ENCODE results near the gene BBS9. TPM values are rescaled to one million over a fixed set of nuclear protein-coding genes. Genes with fewer than 3 reads are reported as not detected.
"Not testable (repeated sequence)": the region's sequence is repeated elsewhere in the genome, so short reads cannot be mapped to it uniquely, and the experiment has no call there.

BBS9 gene
- total and polyA plus RNA-seq, 5 donors: 4.5 to 18.1 (median 13.6) TPM

DNA sequence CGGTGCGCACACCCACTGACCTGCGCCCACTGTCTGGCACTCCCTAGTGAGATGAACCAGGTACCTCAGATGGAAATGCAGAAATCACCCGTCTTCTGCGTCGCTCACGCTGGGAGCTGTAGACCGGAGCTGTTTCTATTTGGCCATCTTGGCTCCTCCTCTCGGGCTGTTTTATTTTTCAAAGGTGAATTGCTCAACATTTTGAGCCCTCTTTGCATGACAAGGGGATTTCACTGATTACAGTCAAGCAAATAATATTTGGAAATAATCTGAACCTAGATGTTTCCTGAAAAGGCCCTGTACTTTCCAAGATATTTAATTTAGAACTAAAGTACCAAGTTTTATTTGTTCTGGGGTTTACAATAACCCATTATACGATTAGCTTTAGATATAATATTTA is 398.2 kb downstream of the BBS9 start:
- ATAC-seq; H3K27me3 ChIP-seq (ENCODE audit: control insufficient read depth, insufficient read depth); H3K4me3 ChIP-seq (ENCODE audit: low read length); intact Hi-C loops (cut with DNase I); H3K4me1 ChIP-seq (ENCODE audit: control insufficient read depth, insufficient read depth, low read length); H3K9me3 ChIP-seq (ENCODE audit: control insufficient read depth, low read length); DNase-seq; H3K27ac ChIP-seq (ENCODE audit: low read length): not testable (repeated sequence)
- 95% methylated on average over 10 of the region's 10 CpGs for WGBS

DNA sequence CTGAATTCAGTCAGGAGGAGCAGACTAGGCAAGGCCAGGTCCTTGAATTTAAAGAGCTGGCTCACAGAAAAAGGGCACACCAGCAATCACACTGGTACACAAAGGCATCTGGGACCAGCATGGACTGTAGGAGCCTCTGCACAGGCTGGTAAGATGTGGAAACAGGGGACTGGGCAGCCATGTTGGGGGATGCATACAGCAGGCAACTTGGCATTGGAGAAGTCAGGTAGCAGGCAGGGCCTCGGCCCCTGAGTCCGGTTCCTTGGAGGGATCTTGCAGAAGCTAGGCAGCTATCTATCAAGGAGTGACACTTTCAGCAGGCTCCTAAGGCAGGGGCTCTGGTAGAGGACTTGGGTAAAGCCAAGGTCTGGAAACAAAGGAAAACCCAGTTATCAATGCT is 399.7 kb downstream of the BBS9 start:
- Histone ChIP-seq H3K27ac (ENCODE audit: low read length) (no peak overlapping the region), H3K4me1 (ENCODE audit: control insufficient read depth, insufficient read depth, low read length) (no peaks in the 10 kb centered on the region), H3K4me3 (ENCODE audit: low read length) (no peak overlapping the region), H3K27me3 (ENCODE audit: control insufficient read depth, insufficient read depth) (no peaks in the 10 kb centered on the region), H3K9me3 (ENCODE audit: control insufficient read depth, low read length) (no peaks in the 10 kb centered on the region)
- ATAC-seq (no peak), DNase-seq (no peak)
- intact Hi-C loops (cut with DNase I): no loop called here
- WGBS: 100% methylated on average over 2 of the region's 2 CpGs

DNA sequence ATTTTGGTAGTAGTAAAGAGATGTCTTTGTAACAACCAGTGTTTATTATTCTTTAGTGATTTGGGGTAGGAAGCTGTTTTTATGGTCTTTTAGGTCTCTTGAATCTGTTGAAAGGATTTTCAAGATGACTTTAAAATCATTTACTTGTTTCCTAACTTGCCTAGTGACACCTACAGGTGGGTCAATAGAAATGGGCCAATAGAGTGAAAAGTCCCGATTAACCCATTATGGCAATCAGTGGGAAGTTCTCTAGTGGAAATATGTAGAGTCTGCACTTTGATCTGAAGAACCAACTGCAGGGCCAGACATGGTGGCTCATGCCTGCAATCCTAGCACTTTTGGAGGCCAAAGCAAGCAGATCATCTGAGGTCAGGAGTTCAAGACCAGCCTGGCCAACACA is 401.3 kb downstream of the BBS9 start:
- no peaks in the 10 kb centered on the region for H3K9me3 ChIP-seq (ENCODE audit: control insufficient read depth, low read length)
- no peak for ATAC-seq
- no peak overlapping the region for H3K27ac ChIP-seq (ENCODE audit: low read length)
- H3K27me3 ChIP-seq (ENCODE audit: control insufficient read depth, insufficient read depth): no peaks in the 10 kb centered on the region
- no peaks in the 10 kb centered on the region for H3K4me1 ChIP-seq (ENCODE audit: control insufficient read depth, insufficient read depth, low read length)
- intact Hi-C loops (cut with DNase I): no loop called here
- no peak for DNase-seq
- 94% methylated on average over 1 of the region's 1 CpG for WGBS
- H3K4me3 ChIP-seq (ENCODE audit: low read length): no peak overlapping the region

DNA sequence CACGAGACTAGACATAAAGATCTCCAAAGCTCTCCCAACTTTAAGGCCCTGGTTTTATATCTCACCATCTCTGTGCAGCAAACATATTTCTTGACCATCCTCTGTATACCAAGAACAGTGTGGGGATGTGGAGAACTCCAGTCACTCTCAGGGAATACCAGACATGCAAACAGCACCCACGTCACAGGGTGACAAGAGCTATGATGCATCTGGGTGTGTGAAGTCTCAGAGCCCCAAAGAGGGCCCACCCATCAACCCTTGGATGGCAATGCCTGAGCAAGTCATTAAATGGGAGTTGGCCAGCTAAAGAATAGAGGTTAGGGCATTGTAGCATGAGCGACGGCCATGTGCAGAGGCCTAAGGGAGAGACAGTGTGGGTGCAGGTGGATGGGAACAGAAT is 402.5 kb downstream of the BBS9 start:
- H3K27me3 ChIP-seq (ENCODE audit: control insufficient read depth, insufficient read depth): no peaks in the 10 kb centered on the region
- ATAC-seq (no peak), DNase-seq (no peak)
- 98% methylated on average over 4 of the region's 4 CpGs for WGBS
- H3K27ac ChIP-seq (ENCODE audit: low read length): no peak overlapping the region
- intact Hi-C loops (cut with DNase I): no loop called here
- H3K9me3 ChIP-seq (ENCODE audit: control insufficient read depth, low read length): no peaks in the 10 kb centered on the region
- no peak overlapping the region for H3K4me3 ChIP-seq (ENCODE audit: low read length)
- no peaks in the 10 kb centered on the region for H3K4me1 ChIP-seq (ENCODE audit: control insufficient read depth, insufficient read depth, low read length)

DNA sequence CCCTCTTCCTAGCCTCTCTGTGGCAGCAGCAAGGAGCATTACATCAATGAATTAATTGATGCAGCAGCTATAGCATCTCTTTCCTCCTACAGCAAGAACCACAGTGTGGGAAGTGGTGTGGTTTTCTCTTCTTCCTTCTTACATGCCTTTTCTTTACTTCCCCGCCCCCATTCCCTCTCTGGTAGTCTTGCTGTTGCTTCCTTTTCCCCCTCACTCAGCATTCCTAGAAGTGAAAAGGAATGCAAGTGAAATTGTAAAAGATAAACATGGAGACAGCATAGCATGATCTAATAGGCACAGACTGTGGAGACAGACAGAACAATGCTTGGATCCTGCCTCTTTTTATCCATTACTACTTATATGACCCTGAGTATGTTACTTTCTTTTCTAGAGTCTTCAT is 405.5 kb downstream of the BBS9 start:
- intact Hi-C loops (cut with DNase I): no loop called here
- no peak for ATAC-seq
- Histone ChIP-seq H3K27ac (ENCODE audit: low read length) (no peak overlapping the region), H3K4me1 (ENCODE audit: control insufficient read depth, insufficient read depth, low read length) (no peaks in the 10 kb centered on the region), H3K9me3 (ENCODE audit: control insufficient read depth, low read length) (no peaks in the 10 kb centered on the region), H3K27me3 (ENCODE audit: control insufficient read depth, insufficient read depth) (no peaks in the 10 kb centered on the region), H3K4me3 (ENCODE audit: low read length) (no peak overlapping the region)
- 71% methylated on average over 1 of the region's 1 CpG for WGBS
- DNase-seq: no peak

DNA sequence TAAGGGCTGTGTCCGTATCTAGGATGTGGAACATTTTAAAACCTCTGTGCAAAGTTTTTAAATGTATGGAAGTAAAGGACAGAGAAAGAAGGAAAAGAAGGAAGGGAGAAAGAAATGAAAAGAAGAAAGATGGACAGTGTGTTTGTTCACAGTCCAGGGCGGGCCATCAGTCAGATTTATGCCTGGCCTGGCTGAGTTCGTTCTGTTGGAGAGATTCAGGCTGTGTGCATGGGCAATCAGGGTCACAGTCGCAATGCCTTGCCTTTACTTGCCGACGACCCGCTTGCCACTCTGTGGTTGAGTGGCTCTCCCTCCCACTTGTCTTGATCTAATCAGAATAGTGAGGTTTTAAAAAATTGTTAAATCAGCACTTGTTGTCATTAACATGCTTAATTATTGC is 406.6 kb downstream of the BBS9 start:
- H3K4me3 ChIP-seq (ENCODE audit: low read length): no peak overlapping the region
- DNase-seq (no peak), ATAC-seq (no peak)
- H3K27ac ChIP-seq (ENCODE audit: low read length): no peak overlapping the region
- no peaks in the 10 kb centered on the region for H3K9me3 ChIP-seq (ENCODE audit: control insufficient read depth, low read length)
- no peaks in the 10 kb centered on the region for H3K4me1 ChIP-seq (ENCODE audit: control insufficient read depth, insufficient read depth, low read length)
- intact Hi-C loops (cut with DNase I): no loop called here
- WGBS: 91% methylated on average over 7 of the region's 7 CpGs
- H3K27me3 ChIP-seq (ENCODE audit: control insufficient read depth, insufficient read depth): no peaks in the 10 kb centered on the region

DNA sequence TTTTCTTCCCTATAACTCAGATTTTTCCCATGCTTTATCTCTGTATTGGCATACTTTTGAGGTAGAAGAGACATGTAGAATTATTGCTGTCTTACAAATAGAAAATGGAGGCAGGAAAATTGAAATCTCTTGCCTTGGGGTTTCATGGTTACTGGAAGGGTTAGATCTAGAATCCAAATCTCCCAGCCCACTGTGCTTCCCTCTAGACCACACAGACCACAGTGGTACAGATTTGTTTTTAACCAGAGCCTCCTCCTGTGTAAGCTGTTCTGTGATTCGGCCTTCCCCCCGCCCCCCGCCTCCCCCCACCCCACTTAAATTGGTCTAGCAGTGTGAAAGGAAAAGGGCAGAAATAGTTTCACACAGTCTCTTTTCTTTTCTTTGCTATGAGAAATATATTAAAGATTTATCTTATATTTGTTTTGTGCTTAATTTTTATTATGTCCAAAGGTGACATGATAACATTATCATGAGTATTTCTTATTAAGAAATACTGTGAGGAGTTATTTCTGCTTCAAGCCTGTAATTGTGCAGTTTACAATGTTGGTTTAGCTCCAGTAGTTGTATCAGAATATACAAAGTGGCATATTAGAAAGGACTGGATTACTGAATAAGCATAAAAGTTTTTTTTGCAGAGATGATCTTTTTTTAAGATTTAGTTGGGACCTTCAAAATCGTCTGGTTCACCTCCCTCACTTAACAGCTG is 407.2 kb downstream of the BBS9 start:
- no peak overlapping the region for H3K27ac ChIP-seq (ENCODE audit: low read length)
- no peaks in the 10 kb centered on the region for H3K9me3 ChIP-seq (ENCODE audit: control insufficient read depth, low read length)
- WGBS: 46% methylated on average over 4 of the region's 4 CpGs
- intact Hi-C loops (cut with DNase I): no loop called here
- no peaks in the 10 kb centered on the region for H3K4me1 ChIP-seq (ENCODE audit: control insufficient read depth, insufficient read depth, low read length)
- no peak overlapping the region for H3K4me3 ChIP-seq (ENCODE audit: low read length)
- H3K27me3 ChIP-seq (ENCODE audit: control insufficient read depth, insufficient read depth): no peaks in the 10 kb centered on the region
- DNase-seq (no peak), ATAC-seq (no peak)

DNA sequence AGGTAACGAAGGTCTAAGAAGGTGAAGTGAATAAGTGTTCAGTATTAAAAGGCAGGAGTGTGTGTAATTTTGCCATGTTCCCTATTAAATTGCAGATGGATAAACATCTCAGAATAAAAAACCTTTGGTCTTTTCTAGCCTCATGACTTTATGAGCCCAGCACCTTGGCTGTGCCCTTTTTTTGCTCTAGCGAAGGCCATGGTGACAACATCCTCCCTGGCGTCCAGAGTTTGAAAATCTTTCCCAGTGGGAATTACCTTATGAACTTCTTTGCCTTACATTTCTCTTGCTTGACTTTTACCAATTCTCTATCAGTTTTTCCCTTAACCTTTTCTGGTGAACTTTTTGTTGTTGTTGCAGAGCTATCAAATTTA is 407.7 kb downstream of the BBS9 start:
- DNase-seq (no peak), ATAC-seq (no peak)
- 78% methylated on average over 3 of the region's 3 CpGs for WGBS
- Histone ChIP-seq H3K27ac (ENCODE audit: low read length) (no peak overlapping the region), H3K4me1 (ENCODE audit: control insufficient read depth, insufficient read depth, low read length) (no peaks in the 10 kb centered on the region), H3K27me3 (ENCODE audit: control insufficient read depth, insufficient read depth) (no peaks in the 10 kb centered on the region), H3K4me3 (ENCODE audit: low read length) (no peak overlapping the region), H3K9me3 (ENCODE audit: control insufficient read depth, low read length) (no peaks in the 10 kb centered on the region)
- intact Hi-C loops (cut with DNase I): no loop called here

DNA sequence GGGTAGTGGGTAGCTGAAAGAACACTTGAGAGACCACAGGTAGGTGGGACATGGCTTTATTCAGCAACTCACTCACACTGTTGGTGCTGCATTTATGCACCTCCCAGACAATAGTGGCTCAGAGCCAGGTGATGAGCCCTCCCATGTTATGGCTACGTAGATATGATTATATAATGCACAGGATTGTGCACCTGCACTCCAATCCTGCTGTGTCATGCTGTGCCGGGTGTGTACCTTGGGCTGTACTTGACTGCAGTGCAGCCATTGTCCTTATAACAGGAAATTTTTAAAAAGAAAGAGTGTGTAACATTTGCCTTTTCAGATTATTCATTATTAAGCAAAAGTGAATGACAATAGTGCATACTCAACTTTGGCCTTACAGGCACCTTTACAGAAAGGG is 409.8 kb downstream of the BBS9 start:
- WGBS: 93% methylated on average over 2 of the region's 2 CpGs
- intact Hi-C loops (cut with DNase I): no loop called here
- no peak for ATAC-seq
- no peaks in the 10 kb centered on the region for H3K4me1 ChIP-seq (ENCODE audit: control insufficient read depth, insufficient read depth, low read length)
- no peak overlapping the region for H3K27ac ChIP-seq (ENCODE audit: low read length)
- DNase-seq: no peak
- no peak overlapping the region for H3K4me3 ChIP-seq (ENCODE audit: low read length)
- H3K27me3 ChIP-seq (ENCODE audit: control insufficient read depth, insufficient read depth): no peaks in the 10 kb centered on the region
- no peaks in the 10 kb centered on the region for H3K9me3 ChIP-seq (ENCODE audit: control insufficient read depth, low read length)

DNA sequence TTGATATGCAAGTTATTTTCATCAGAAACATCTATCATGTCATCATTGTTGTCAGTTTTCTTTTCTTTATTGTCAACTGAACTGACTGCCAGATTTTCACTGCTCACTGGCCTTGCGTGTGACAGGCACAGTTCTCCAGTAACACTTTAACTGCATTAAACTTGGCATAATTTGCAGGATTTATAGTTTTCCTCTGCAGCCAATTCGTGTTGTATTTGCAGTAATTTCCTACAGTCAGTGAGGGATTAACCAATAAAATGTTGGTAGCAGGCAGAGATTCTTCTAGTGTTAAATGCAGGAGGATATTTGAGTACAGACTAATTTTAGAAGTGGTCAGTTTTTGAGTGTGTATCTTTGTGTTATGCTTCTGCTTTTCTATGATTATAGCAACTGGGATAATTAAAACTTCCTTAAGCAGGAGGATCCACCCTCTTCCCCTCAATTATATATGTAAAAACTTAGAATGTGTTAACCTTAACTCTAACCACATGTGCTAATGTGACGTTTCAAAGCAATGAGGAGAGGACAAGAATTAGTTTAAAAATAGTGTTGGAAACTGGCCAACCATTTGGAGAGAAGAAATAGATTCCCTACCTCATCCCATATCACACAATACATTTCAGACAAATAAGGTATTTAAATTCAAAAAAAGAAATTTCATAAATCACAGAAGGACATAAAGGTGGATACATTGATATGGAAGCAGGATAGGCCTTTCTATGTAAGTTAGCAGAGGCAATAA is 410.5 kb downstream of the BBS9 start:
- Histone ChIP-seq H3K27me3 (ENCODE audit: control insufficient read depth, insufficient read depth) (no peaks in the 10 kb centered on the region), H3K4me1 (ENCODE audit: control insufficient read depth, insufficient read depth, low read length) (peaks cover under 1% of the 10 kb centered on the region), H3K4me3 (ENCODE audit: low read length) (no peak overlapping the region), H3K9me3 (ENCODE audit: control insufficient read depth, low read length) (no peaks in the 10 kb centered on the region), H3K27ac (ENCODE audit: low read length) (no peak overlapping the region)
- WGBS: 55% methylated on average over 3 of the region's 3 CpGs
- no peak for ATAC-seq
- DNase-seq: no peak
- intact Hi-C loops (cut with DNase I): no loop called here

DNA sequence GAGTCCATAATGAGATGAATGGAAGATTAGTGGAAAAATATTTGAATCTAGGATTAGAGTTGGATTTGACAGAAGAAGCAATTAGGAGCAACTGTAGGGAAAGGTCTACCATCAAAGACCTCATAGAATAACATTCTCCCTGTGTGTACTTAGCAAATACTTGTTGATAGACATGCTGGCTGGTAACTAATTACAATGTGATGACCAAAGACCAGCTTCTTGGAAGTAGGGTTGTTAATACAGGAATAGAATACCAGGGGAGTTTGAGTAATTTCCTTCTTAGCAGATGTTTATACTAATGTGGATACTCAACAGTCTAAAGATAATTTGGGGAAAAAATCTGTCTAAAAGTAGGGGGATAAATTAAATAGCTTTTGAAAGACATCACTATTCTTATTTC is 418.5 kb downstream of the BBS9 start:
- DNase-seq (no peak), ATAC-seq (no peak)
- Histone ChIP-seq H3K27ac (ENCODE audit: low read length) (no peak overlapping the region), H3K4me1 (ENCODE audit: control insufficient read depth, insufficient read depth, low read length) (peaks cover 2% of the 10 kb centered on the region), H3K9me3 (ENCODE audit: control insufficient read depth, low read length) (no peaks in the 10 kb centered on the region), H3K27me3 (ENCODE audit: control insufficient read depth, insufficient read depth) (no peaks in the 10 kb centered on the region), H3K4me3 (ENCODE audit: low read length) (no peak overlapping the region)
- intact Hi-C loops (cut with DNase I): no loop called here

Measured in right cardiac atrium (tissue), 5 donors.